ENCODE measurements around the gene TMEM43. TPM values are rescaled to one million over a fixed set of nuclear protein-coding genes. Genes with fewer than 3 reads are reported as not detected.

The TMEM43 gene
- total RNA-seq, 1 experiment from 2014 or later, result 36.7 TPM

- Mint-ChIP-seq H3K27me3 (ENCODE audit: low read depth) (no peaks in the 10 kb centered on the region), H3K4me1 (no peaks in the 10 kb centered on the region), H3K4me3 (no peak overlapping the region), H3K36me3 (ENCODE audit: insufficient read depth in 1 of 3, low read depth in 3 of 3) (peaks cover 15 to 86% (median 55%) of the 10 kb centered on the region in 3 experiments; a peak in 6 of 7 replicates), H3K27ac (no peak overlapping the region), H3K9me3 (no peaks in the 10 kb centered on the region)
- no peaks in the 10 kb centered on the region for H3K23me2 ChIP-seq (ENCODE audit: insufficient read length, low read depth, low read length, poor library complexity, severe bottlenecking)
- no peak overlapping the region for H2AK5ac ChIP-seq (ENCODE audit: insufficient read length, low read length)
- no peak overlapping the region for H3K18ac ChIP-seq (ENCODE audit: insufficient read length, low read depth, low read length)
- no peak overlapping the region for H4K91ac ChIP-seq (ENCODE audit: insufficient read length, low read depth, low read length)
- H3K4me1 ChIP-seq (ENCODE audit: insufficient read depth, low read length), result no peaks in the 10 kb centered on the region
- H3K9ac ChIP-seq (ENCODE audit: extremely low read depth, insufficient read length, low read length), result no peak overlapping the region
- no peak overlapping the region for H2BK15ac ChIP-seq (ENCODE audit: low read depth, low read length)
- no peaks in the 10 kb centered on the region for H3K79me1 ChIP-seq (ENCODE audit: insufficient read depth, low read depth, low read length, poor library complexity, severe bottlenecking)
- no peak overlapping the region for H2BK5ac ChIP-seq (ENCODE audit: insufficient read length, low read length)
- H2BK20ac ChIP-seq (ENCODE audit: low read depth, low read length, poor library complexity, severe bottlenecking), result no peak overlapping the region
- H3K56ac ChIP-seq (ENCODE audit: insufficient read length, low read depth, low read length), result no peak overlapping the region
- no peak overlapping the region for H3K4me2 ChIP-seq (ENCODE audit: insufficient read depth, insufficient read length, low read length)
- no peak overlapping the region for H3K23ac ChIP-seq (ENCODE audit: insufficient read length, low read depth, low read length)
- H4K8ac ChIP-seq (replicated peaks; ENCODE audit: insufficient read length, low read depth, low read length), result no peak overlapping the region
- WGBS (ENCODE audit: extremely low coverage, insufficient read length, low lambda C conversion rate), result no CpG with 5 or more reads among the region's 11 CpGs
- no peak overlapping the region for H3T11ph ChIP-seq (ENCODE audit: low read length)
- no peak overlapping the region for H2AFZ ChIP-seq (ENCODE audit: low read length)
- DNase-seq, result no peak
- H4K20me1 ChIP-seq (ENCODE audit: control insufficient read depth, insufficient read depth, insufficient read length), result no peaks in the 10 kb centered on the region
- no peak overlapping the region for H3K27ac ChIP-seq (ENCODE audit: insufficient read length, low read depth, low read length)
- H3K79me2 ChIP-seq (ENCODE audit: insufficient read depth, low read length), result no peaks in the 10 kb centered on the region
- no peaks in the 10 kb centered on the region for H3K27me3 ChIP-seq (ENCODE audit: insufficient read depth, low read length)
- no peak overlapping the region for H3K14ac ChIP-seq (ENCODE audit: insufficient read depth, low read length)
- H2BK12ac ChIP-seq (ENCODE audit: insufficient read length, low read depth, low read length), result no peak overlapping the region
- no peak overlapping the region for H3K4ac ChIP-seq (ENCODE audit: low read depth, low read length)
- TF ChIP-seq CTCF (conservative IDR thresholded peaks at IDR 0.05), result no peak
- H2BK120ac ChIP-seq (ENCODE audit: low read depth, low read length, poor library complexity, severe bottlenecking), result no peak overlapping the region
- H3K9me3 ChIP-seq (ENCODE audit: control insufficient read depth, low read depth, low read length), result no peaks in the 10 kb centered on the region
- H4K5ac ChIP-seq (ENCODE audit: insufficient read length, low read depth, low read length), result no peak overlapping the region
Observed at GRCh38 chr3:14135581-14135980, 10.7 kb downstream of the TMEM43 start.
